GM12864 (cell line): Measurements from ENCODE around the gene PDLIM4.

Experiments
- DNase-seq: peaks from one replicate; pipeline ENCODE4 v3.0.0-alpha.2; 2011; ENCODE audit warnings: low read depth
- H3K4me3 ChIP-seq: 2 replicates; pipeline ENCODE4 v1.5.1; 2011; ENCODE audit warnings: mild to moderate bottlenecking, low read depth, low read length, control low read depth
- CTCF ChIP-seq: IDR thresholded peaks from 2 replicates; pipeline ENCODE4 v1.5.1; 2011; ENCODE audit warnings: low read depth, mild to moderate bottlenecking, moderate library complexity, low read length, control low read depth, inconsistent platforms; ENCODE audit errors: missing control alignments

PDLIM4 gene

GRCh38 chr5:132295505-132296411 lies 38.3 kb downstream of the PDLIM4 start:
- H3K4me3 ChIP-seq = no peak overlapping the region
- DNase-seq = no peak
- TF ChIP-seq CTCF = no peak

- no peak for TF ChIP-seq CTCF
- no peak overlapping the region for H3K4me3 ChIP-seq
- no peak for DNase-seq
Observed at GRCh38 chr5:132296412-132297016, 39.0 kb downstream of the PDLIM4 start.

GRCh38 chr5:132297211-132297940 lies 39.9 kb downstream of the PDLIM4 start:
- TF ChIP-seq CTCF = no peak
- no peak for DNase-seq
- no peak overlapping the region for H3K4me3 ChIP-seq

- H3K4me3 ChIP-seq = no peak overlapping the region
- TF ChIP-seq CTCF = no peak
- DNase-seq = no peak
Observed at GRCh38 chr5:132298298-132299212, 41.1 kb downstream of the PDLIM4 start.

- no peak for TF ChIP-seq CTCF
- no peak for DNase-seq
- H3K4me3 ChIP-seq = no peak overlapping the region
Observed at GRCh38 chr5:132299917-132300316, 42.4 kb downstream of the PDLIM4 start.
